GM12874 (cell line): ENCODE data around the gene EID2B.

Source experiments
- TF ChIP-seq, protein P1 (sequence below): IDR thresholded peaks from 2 replicates; pipeline ENCODE4 v1.5.1; 2011; ENCODE audit warnings: low read depth, mild to moderate bottlenecking, control low read depth, low read length, moderate library complexity; ENCODE audit not compliant: insufficient read depth

The EID2B gene

DNA sequence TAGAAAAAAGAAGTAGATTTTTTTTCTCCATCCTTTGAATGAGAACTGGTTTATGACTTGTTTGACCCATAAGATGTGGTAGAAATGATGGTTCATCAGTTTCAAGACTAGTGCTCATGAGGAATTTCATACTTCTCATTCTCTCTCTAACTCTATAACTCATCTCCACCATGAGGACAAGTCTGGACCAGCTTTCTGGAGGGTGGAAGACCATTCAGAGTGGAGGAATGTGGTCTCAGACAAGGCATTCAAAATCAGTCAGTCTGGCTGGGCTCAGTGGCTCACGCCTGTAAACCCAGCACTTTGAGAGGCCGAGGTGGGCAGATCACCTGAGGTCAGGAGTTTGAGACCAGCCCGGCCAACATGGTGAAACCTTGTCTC, 10.8 kb upstream of the EID2B start:
- TF ChIP-seq, protein P1, sequence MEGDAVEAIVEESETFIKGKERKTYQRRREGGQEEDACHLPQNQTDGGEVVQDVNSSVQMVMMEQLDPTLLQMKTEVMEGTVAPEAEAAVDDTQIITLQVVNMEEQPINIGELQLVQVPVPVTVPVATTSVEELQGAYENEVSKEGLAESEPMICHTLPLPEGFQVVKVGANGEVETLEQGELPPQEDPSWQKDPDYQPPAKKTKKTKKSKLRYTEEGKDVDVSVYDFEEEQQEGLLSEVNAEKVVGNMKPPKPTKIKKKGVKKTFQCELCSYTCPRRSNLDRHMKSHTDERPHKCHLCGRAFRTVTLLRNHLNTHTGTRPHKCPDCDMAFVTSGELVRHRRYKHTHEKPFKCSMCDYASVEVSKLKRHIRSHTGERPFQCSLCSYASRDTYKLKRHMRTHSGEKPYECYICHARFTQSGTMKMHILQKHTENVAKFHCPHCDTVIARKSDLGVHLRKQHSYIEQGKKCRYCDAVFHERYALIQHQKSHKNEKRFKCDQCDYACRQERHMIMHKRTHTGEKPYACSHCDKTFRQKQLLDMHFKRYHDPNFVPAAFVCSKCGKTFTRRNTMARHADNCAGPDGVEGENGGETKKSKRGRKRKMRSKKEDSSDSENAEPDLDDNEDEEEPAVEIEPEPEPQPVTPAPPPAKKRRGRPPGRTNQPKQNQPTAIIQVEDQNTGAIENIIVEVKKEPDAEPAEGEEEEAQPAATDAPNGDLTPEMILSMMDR: no peak

DNA sequence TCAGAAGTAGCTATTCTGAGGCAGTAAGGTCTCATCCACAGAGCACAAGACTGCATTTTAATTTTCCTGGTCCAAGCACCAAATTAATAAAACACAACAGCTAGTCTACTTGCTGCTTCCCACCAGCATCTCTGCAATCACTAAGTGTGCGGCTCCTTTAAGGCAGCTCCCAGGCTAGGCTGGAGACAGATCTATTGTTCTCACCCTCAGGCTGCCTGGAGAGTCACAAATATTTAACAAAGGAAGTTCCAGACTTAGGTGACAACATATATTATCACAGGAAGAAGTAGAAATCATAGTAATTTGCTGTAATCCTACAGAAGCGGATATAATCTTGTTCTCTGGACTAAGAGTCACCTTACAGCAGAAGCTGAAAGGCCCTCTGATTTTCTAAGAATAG, 9.6 kb upstream of the EID2B start:
- TF ChIP-seq, protein P1: no peak

GRCh38 chr19:39540333-39540673, 7.7 kb upstream of the EID2B start:
- TF ChIP-seq, protein P1: no peak

DNA sequence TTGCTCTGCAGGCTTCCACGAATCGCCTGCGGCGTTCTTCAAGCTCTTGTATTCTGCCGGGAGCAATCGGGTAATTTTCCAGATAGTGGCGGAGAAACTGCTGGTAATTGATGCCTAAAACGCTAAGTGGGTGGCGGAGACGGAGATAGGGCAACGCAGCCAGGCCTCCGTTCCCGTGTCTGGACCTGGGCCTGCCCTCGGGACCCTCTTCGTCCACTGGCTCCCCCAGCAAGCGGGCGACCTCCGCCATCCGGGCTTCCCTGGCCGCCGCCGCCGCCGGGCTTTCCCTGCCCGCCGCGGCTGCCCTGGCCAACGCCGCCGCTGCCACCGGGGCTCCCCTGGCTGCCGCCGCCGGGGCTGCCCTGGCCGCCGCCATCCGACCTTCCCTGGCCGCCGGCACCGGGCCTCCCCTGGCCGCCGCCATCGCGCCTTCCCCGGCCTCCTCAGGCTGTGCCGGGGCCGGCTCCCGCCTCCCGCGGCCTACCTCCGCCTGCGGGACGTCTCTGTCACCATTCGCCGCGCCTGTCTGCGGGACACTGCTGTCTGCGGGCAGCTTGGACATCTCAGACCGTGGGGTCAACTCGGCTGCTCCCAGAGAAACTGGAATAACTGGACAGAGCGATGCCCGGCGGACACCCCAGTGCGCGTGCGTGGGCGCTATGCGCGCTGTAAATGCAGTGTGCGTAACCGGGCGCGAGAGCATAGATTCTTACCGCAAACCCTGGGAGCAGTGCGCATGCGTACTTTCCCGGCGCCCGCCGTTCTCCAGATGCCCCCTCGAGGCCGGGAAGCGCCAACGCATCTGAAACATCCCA, 7.1 kb upstream of the EID2B start, which contains the start of gene EID2:
Gene EID2 (minus strand): TSS at position 644 of the 815 bp plus-strand sequence. CDS start 82 bp downstream, at position 562.
- TF ChIP-seq, protein P1: peak; percentile 85

DNA sequence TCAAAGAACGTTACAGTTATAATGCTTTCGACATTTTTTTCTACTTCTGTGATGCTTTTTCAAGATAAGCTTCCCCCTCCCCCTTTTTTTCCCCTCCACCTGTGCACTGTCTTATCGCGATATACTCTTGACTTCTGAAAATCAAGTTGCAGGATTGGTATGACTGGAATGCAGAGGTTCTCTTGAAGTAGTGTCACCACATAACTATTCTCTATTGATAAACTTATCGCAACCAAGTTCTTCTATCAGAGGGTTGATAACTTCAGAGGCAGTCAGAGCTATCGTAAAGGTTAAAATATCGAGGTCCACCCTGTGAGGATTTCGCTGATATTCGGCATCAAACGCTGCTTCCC, 6.5 kb upstream of the EID2B start:
- TF ChIP-seq, protein P1: no peak

DNA sequence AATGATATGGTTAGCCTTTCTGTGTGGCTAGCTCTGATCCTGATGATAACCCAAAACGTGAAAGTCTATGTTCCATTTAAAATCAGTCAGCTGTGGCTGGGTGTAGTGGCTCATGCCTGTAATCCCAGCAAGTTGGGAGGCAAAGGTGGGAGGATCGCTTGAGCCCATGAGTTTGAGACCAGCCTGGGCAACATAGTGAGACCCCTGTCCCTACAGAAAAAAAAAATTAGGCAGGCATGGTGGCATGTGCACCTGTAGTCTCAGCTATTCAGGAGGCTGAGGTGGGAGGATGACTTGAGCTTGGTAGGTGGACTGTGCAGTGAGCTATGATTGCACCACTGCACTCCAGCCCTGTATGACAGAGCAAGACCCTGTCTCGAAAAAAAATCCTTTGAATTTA, 1.1 kb upstream of the EID2B start:
- TF ChIP-seq, protein P1: no peak

- TF ChIP-seq, protein P1: no peak
Observed at GRCh38 chr19:39533003-39533512, 406 bp upstream of the EID2B start.
